Panc1 (cell line): ENCODE results near the gene RERGL.

Experiments used
- CTCF ChIP-seq: fragments of 450-650 bp; IDR thresholded peaks from 2 replicates; pipeline ENCODE4 v1.5.1; 2017; ENCODE audit warnings: mild to moderate bottlenecking
- POLR2AphosphoS5 ChIP-seq: IDR thresholded peaks from 2 replicates; pipeline ENCODE4 v1.6.1; 2012; ENCODE audit warnings: mild to moderate bottlenecking, low read depth, low read length, moderate library complexity

DNA sequence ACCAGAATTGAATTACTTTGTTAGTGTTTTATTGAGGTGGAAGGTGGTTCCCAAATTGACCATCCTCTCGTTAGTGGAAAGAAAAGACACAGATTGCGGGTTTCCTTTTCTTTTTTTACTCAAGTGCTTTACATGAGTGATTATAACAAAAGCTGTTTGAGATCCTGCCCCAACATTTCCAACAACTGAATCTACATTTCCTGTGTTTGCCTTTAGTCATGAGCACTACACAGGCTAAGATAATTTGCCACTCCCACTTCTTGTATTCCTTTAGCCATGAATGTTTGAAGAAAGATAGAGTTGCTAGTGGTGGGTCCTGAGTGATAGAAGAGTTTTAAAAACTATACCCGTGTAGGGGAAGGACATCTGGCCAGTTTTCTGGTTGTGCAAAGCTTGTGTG is 16.0 kb downstream of the RERGL start:
- no peak for TF ChIP-seq POLR2AphosphoS5
- no peak for TF ChIP-seq CTCF
